Heart right ventricle (tissue), 16 donors: ENCODE measurements around the gene CRELD2. TPM values are rescaled to one million over a fixed set of nuclear protein-coding genes. Genes with fewer than 3 reads are reported as not detected.

Experiments used
- ATAC-seq, 8 donors: fragments of 200-7000 bp; cut with Tn5 transposase; one replicate each; pipeline ENCODE4 v1.9.1; 2020; ENCODE audit warnings: mild to moderate bottlenecking in 8 of 8, moderate library complexity in 8 of 8, moderate number of reproducible peaks in 1 of 8
- DNase-seq, 2 donors: peaks; one replicate each; pipeline ENCODE4 v3.0.0-alpha.2; 2020
- H3K27ac ChIP-seq, 10 donors: fragments of 200-600 bp; sonication (generic) in 2 of 10; one replicate each; pipeline versions ENCODE4 v1.5.0 to v1.8.0; 2020 to 2022; ENCODE audit warnings: mild to moderate bottlenecking in 3 of 10
- H3K27me3 ChIP-seq, 7 donors: fragments of 200-600 bp; one replicate each; pipeline ENCODE4 v1.8.0; 2021 to 2022; ENCODE audit warnings: mild to moderate bottlenecking in 2 of 7
- H3K36me3 ChIP-seq, 9 donors: fragments of 200-600 bp; sonication (generic) in 1 of 9; one replicate each; pipeline versions ENCODE4 v1.5.0 to v1.8.0; 2020 to 2022; ENCODE audit warnings: mild to moderate bottlenecking in 2 of 9
- H3K4me1 ChIP-seq, 9 donors: fragments of 200-600 bp; sonication (generic) in 1 of 9; one replicate each; pipeline versions ENCODE4 v1.5.0 to v1.8.0; 2020 to 2022; ENCODE audit warnings: mild to moderate bottlenecking in 4 of 9
- H3K4me3 ChIP-seq, 10 donors: fragments of 200-600 bp; sonication (generic) in 2 of 10; one replicate each; pipeline versions ENCODE4 v1.5.0 to v1.8.0; 2020 to 2022; ENCODE audit warnings: mild to moderate bottlenecking in 7 of 10, moderate library complexity in 2 of 10
- H3K9me3 ChIP-seq, 11 donors: fragments of 200-600 bp in 10 of 11; sonication (generic) in 2 of 11; one replicate each; pipeline versions ENCODE4 v1.5.0 to v1.8.0; 2013 to 2022; ENCODE audit warnings: mild to moderate bottlenecking in 2 of 11, control low read depth in 1 of 11, moderate library complexity in 1 of 11
- WGBS, 2 donors: extraction: QIAGEN DNeasy Blood & Tissue Kit; methylation state at CpG; one replicate each; pipeline ENCODE4 v1.1.7; 2013; ENCODE audit warnings: inconsistent platforms in 1 of 2; 5-methylcytosine and 5-hydroxymethylcytosine counted together
- intact Hi-C, 10 donors: fragments of 100-400 bp; cut with DNase I; formaldehyde crosslinking; loops; one replicate each; pipeline versions ENCODE4 v1.11.1 to v1.14.2; 2022
- polyA plus RNA-seq, 2 donors: library from polyadenylated mRNA; stranded (reverse); fragments of 200-250 nt; gene quantifications; one replicate each; pipeline ENCODE4 v1.2.3, GENCODE V29; 2013
- total RNA-seq, 10 donors: library from RNA; stranded (reverse); fragmentation: NEBNext Ultra II Directional in 3 of 10; extraction: Animal tissue kit (Norgen Biotek cat#: 25700) in 3 of 10; gene quantifications; one replicate each; pipeline versions ENCODE4 v1.2.1 to v1.2.4, GENCODE V29; 2021 to 2023
- TF ChIP-seq, protein P1 (sequence below), 9 donors: fragments of 200-600 bp; sonication (generic) in 2 of 9; IDR thresholded peaks; one replicate each; pipeline versions ENCODE4 v1.5.0 to v1.8.0; 2021 to 2022; ENCODE audit warnings: antibody characterized with exemption in 9 of 9, mild to moderate bottlenecking in 5 of 9, moderate library complexity in 1 of 9
- donor health status: Arrhythmogenic right ventricular cardiomyopathy.
- donor health status: ischemic (EF 13 %, LVEDD 7.1; RV severe dilation, severe dysfunction).
- donor health status: healthy with polysubstance abuse.
- donor health status: DM: no; HTN: yes; CAD: no.
- donor health status: DM: no; HTN: no; CAD: no.
- donor health status: ischemic (EF 25% LVEDD 6.9; RV normal size, moderate dysfunction).
- donor health status: ischemic (EF 25% LVEDD 5.7; RV mildly dilated, moderate dysfunction).
- donor health status: healthy.
- donor health status: DM: yes; HTN: yes; CAD: no.
- donor health status: Ischemic cardiomyopathy.
- donor health status: ischemic (EF 35%, LVEDD 5.7; RV mildly dilated, moderate dysfunction).
- donor health status: nonischemic (EF 11% LVEDD 7.7; RV severe dilation, severe dysfunction).
- donor health status: DM: yes; HTN: yes; CAD: no.
- donor health status: PGD.
- donor health status: ischemic (EF 29% LVEDD 5.4; RV normal size, mild dysfunction).
- donor health status: nonischemic (EF 23%, LVEDD 6.1; RV moderate dilation, normal function).

CRELD2 gene
- total and polyA plus RNA-seq, 12 donors = 11.0 to 90.0 (median 19.2) TPM

DNA sequence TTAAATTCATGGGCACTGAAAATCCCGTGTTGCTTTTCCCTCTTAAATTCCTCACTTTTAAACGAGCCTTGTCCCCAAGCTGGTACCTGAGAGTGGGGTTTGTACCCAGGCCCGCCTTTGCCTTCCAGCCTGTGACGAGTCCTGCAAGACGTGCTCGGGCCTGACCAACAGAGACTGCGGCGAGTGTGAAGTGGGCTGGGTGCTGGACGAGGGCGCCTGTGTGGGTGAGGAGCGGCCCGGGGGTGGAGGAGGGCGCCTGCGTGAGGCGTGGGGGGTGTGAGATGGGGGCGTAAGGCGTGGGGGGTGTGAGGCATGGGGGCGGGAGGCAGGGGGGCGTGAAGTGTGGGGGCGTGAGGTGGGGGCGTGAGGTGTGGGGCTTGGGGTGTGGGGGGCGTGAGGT lies 4.0 kb downstream of the CRELD2 start:
- H3K4me1 ChIP-seq = peaks cover 2 to 30% (median 12%) of the 10 kb centered on the region in 9 donors
- H3K4me3 ChIP-seq = no peak overlapping the region
- H3K36me3 ChIP-seq = peaks cover 0 to 62% (median 12%) of the 10 kb centered on the region in 9 donors
- ATAC-seq = no peak
- H3K27ac ChIP-seq = no peak overlapping the region
- TF ChIP-seq, protein P1, sequence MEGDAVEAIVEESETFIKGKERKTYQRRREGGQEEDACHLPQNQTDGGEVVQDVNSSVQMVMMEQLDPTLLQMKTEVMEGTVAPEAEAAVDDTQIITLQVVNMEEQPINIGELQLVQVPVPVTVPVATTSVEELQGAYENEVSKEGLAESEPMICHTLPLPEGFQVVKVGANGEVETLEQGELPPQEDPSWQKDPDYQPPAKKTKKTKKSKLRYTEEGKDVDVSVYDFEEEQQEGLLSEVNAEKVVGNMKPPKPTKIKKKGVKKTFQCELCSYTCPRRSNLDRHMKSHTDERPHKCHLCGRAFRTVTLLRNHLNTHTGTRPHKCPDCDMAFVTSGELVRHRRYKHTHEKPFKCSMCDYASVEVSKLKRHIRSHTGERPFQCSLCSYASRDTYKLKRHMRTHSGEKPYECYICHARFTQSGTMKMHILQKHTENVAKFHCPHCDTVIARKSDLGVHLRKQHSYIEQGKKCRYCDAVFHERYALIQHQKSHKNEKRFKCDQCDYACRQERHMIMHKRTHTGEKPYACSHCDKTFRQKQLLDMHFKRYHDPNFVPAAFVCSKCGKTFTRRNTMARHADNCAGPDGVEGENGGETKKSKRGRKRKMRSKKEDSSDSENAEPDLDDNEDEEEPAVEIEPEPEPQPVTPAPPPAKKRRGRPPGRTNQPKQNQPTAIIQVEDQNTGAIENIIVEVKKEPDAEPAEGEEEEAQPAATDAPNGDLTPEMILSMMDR (IDR thresholded peaks at IDR 0.05) = no peak
- H3K27me3 ChIP-seq = no peaks in the 10 kb centered on the region
- no peak for DNase-seq
- intact Hi-C loops = loop anchor here in 2 of 10 donors (10.0 kb wide), 2 partner anchors 72 to 272 kb away; no protein-coding TSS in a partner anchor
- no peaks in the 10 kb centered on the region for H3K9me3 ChIP-seq
- 96 to 97% methylated on average over 21 to 22 of the region's 22 CpGs for WGBS, 2 donors

DNA sequence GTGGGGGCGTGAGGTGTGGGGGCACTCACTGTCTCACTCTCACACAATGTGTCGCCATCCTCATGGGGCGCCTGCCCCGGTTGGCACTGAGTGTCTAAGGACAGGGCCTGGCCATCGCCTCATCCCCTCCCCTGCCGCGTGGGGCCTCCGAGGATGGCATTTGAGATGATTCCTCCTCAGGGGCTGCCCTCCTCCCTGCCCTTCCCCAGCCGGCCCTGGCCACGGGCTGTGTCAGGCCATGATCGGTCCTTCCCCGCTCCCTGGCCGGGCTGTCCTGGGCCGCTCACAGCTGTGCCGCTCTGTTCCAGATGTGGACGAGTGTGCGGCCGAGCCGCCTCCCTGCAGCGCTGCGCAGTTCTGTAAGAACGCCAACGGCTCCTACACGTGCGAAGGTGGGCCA lies 4.5 kb downstream of the CRELD2 start:
- Histone ChIP-seq H3K9me3 (no peaks in the 10 kb centered on the region), H3K4me3 (no peak overlapping the region), H3K36me3 (peaks cover 0 to 66% (median 12%) of the 10 kb centered on the region in 9 donors), H3K4me1 (peaks cover 0 to 27% (median 10%) of the 10 kb centered on the region in 9 donors), H3K27me3 (no peaks in the 10 kb centered on the region), H3K27ac (no peak overlapping the region)
- DNase-seq (no peak), ATAC-seq (no peak)
- TF ChIP-seq, protein P1 (IDR thresholded peaks at IDR 0.05) = no peak
- 96% methylated on average over 25 of the region's 25 CpGs for WGBS, 2 donors
- intact Hi-C loops = loop anchor here in 2 of 10 donors (10.0 kb wide), 2 partner anchors 72 to 272 kb away; no protein-coding TSS in a partner anchor

DNA sequence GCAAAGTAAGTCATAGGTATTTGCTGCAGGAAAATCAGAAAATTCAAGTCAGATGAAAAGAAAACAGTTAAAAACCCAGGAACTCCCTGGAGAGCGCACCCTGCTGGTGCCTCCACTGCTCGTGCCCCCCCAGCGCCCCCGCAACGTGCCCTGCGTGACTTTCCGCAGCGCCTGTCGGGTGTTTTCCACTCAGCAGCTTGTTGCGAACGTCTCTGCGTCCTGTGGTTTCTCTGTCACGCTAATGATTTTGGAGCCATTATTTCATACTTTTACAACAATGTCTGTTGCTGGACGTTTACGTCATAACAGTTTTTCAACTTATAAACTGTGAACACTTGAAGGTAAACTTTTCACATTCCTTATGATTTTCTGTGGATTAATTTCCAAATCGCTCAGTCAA lies 5.0 kb downstream of the CRELD2 start:
- DNase-seq (no peak), ATAC-seq (no peak)
- Histone ChIP-seq H3K27me3 (peaks cover 0 to under 1% (median 0%) of the 10 kb centered on the region in 7 donors), H3K4me1 (peaks cover 0 to 27% (median 10%) of the 10 kb centered on the region in 9 donors), H3K4me3 (no peak overlapping the region), H3K36me3 (peaks cover 0 to 66% (median 12%) of the 10 kb centered on the region in 9 donors), H3K9me3 (no peaks in the 10 kb centered on the region), H3K27ac (no peak overlapping the region)
- intact Hi-C loops = loop anchor here in 2 of 10 donors (10.0 kb wide), 2 partner anchors 71 to 271 kb away; no protein-coding TSS in a partner anchor
- WGBS, 2 donors = 87 to 90% methylated on average over 16 of the region's 16 CpGs
- TF ChIP-seq, protein P1 (IDR thresholded peaks at IDR 0.05) = no peak

DNA sequence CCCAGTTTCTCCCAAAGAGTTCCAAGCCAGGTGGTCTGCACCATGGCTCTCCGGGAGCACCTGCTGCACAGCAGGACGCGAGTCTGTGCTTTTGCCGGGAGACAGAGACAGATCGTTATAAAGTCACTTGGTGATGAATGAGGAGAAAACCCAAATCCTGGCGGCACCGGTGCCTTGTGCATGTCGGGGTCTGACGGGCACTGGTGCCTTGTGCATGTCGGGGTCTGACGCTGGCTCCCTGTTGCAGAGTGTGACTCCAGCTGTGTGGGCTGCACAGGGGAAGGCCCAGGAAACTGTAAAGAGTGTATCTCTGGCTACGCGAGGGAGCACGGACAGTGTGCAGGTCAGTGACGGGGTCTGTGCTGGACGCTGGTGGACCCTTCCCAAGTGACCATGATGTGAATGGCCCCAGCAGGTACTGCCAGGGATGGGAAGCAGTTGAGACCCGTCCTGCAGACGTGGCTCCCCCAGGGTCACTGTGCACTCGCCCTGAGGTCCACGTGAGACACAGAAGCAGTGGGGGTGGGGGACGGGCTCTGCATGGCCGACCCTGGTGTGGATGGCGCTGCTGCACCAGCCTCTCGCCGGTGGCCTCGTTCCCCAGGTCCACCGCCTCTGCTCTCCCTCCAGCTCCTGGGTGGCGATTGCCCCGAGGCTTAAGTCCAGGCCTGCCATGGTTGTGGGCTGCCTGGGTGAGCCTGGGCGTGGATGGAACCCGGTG lies 5.8 kb downstream of the CRELD2 start:
- Histone ChIP-seq H3K36me3 (peaks cover 0 to 66% (median 12%) of the 10 kb centered on the region in 9 donors), H3K27ac (no peak overlapping the region), H3K27me3 (peaks cover 0 to 8% (median 6%) of the 10 kb centered on the region in 7 donors), H3K9me3 (no peaks in the 10 kb centered on the region), H3K4me3 (no peak overlapping the region), H3K4me1 (peaks cover 0 to 21% (median 4%) of the 10 kb centered on the region in 9 donors)
- ATAC-seq (no peak), DNase-seq (no peak)
- TF ChIP-seq, protein P1 (IDR thresholded peaks at IDR 0.05) = no peak
- WGBS, 2 donors = 96 to 97% methylated on average over 31 of the region's 31 CpGs
- intact Hi-C loops = loop anchor here in 2 of 10 donors (10.0 kb wide), 2 partner anchors 71 to 271 kb away; no protein-coding TSS in a partner anchor
